HG03439 (cell line): ENCODE results near the gene DYRK3.
A peak's percentile ranks its signal among the peaks of the same experiment; 100 is the strongest.

Source experiments
- ATAC-seq: cut with Tn5 transposase; IDR thresholded peaks from one replicate; pipeline ENCODE4 v1.9.1; 2021; ENCODE audit warnings: mild to moderate bottlenecking, moderate library complexity; ENCODE audit not compliant: unreplicated experiment

The DYRK3 gene

GRCh38 chr1:206681359-206681758 is 46.0 kb downstream of the DYRK3 start:
- ATAC-seq, result no peak

DNA sequence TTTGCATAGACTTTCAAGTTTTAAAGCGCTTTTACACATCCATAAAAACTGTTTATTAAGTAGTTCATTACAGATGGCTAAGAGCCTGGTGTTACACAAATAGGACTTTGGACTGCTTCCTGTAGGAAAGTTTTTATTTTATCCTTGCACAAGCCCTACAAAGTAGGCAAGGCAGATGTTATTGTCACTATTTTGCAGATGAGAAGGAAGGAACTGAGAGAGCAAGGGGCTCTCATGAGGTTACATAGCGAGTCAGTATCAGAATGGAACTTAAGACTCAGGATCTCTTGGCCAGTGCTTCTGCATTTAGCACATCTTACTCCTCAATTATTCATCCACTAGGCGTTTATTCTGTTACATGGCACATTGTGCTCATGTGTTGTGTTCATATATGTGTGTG is 46.8 kb downstream of the DYRK3 start:
- no peak for ATAC-seq

DNA sequence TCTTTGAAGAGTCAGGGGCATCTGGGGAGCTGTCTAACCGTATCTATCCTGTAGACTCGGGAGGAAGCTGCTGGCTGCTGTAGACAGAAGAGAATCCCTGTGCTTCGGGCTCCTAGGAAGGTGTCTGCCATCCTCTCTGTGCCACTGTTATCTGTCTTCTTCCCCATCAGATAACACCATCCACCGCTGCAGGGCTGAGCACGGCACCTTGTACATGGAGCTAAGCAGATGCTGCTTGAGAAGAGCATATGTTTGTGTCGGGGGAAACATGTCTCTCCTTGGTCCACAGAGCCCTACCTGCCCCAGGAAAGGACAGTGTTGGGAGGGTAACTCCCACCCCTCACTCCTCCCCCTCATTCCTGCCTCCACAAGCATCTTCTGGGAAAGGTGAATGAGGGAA is 48.0 kb downstream of the DYRK3 start:
- ATAC-seq, result no peak

- ATAC-seq, result no peak
Observed at GRCh38 chr1:206684003-206684402, 48.7 kb downstream of the DYRK3 start.

- ATAC-seq, result peak; percentile 33
Observed at GRCh38 chr1:206684478-206685333, 49.4 kb downstream of the DYRK3 start, which contains the start of gene MAPKAPK2. Gene MAPKAPK2, plus strand, starts transcription at chr1:206684905. Its CDS starts 325 bp downstream, at chr1:206685230.

DNA sequence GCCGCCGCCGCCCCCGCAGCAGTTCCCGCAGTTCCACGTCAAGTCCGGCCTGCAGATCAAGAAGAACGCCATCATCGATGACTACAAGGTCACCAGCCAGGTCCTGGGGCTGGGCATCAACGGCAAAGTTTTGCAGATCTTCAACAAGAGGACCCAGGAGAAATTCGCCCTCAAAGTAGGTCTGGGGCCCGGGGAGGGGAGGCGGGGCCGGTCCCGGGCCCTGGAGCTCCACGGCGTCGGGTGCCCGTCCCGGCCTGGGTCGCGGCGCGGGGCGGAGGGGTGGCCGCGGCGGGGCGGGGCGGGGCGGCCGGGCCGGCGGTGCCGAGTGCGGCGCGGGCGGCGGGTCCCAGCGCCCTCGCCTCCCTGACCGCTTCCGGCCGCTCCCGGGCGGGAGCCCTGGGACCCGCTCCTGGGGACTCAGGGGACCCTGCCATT is 50.0 kb downstream of the DYRK3 start:
- ATAC-seq, result peak; percentile 30

GRCh38 chr1:206685769-206686477 is 50.6 kb downstream of the DYRK3 start:
- ATAC-seq, result peak; percentile 17

- no peak for ATAC-seq
Observed at GRCh38 chr1:206686478-206687249, 51.3 kb downstream of the DYRK3 start.

DNA sequence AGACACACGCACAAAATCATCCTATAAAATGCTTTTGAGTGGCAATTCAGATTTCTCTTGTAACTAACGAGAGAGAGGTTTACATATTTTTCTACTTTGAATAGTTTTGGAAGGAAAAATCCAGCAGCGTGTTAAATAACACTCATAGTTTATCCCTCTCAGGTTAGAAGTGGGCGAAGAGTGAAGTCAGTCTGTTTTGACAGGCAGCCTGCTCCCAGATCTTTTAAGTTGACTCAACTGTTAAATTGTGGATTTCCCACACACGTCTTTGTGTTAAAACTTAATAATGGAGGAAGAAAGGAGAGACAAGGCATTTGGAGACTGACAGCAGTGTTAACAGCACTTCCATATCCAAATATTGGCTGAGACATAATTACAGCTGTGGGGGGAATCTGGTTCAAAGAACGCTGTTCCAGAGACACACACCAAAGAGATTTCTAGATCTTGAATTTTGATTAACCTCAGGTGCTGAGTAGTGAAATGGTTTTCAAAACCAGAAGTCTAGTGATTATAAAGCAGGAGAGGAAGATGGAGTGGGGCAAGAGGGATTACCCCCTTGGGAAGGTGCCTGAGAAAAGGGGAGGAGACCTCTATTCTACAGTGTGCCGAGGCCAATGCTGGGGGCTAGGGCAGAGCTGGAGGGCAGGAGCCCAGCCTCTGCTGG is 52.0 kb downstream of the DYRK3 start:
- no peak for ATAC-seq

GRCh38 chr1:206687915-206688442 is 52.6 kb downstream of the DYRK3 start:
- no peak for ATAC-seq

DNA sequence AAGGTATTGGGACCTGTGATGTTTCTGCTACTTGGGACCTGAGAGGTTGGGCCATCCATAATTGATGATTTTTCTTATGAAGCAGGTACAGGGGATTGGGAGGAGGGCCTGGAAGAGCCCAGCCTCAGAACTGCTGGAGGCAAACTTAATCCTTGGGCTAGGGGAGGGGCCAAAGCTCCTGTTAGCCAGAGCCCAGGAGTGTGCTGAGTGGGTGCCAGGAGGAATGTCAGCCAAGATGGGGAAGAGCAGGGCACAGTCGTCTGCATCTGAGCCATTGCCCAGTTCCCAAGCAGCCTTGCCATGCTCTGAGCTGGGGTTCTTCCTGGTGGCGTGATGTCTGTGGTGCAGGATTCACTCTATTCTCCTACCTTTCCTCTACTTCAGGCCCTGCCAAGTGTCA is 55.2 kb downstream of the DYRK3 start:
- ATAC-seq, result no peak

DNA sequence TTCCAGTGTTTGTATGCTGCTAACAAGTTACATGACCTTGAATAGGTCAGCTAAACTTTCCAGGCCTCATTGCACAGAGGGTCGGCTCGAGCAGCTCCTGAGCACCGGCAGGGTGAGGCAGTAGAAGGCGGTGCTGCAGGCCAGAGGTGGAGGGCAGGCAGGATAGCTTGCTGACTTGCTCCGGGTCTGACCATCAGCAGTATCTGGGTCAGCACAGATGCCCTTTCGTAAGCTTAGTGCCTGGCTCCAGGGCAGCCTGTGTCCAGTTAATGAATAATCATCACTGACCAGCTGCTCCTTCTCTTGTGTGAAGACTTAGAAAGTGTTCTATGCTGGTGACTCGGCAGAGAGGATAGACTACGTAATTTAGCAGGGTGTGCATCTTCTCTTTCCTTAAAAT is 56.3 kb downstream of the DYRK3 start:
- no peak for ATAC-seq

DNA sequence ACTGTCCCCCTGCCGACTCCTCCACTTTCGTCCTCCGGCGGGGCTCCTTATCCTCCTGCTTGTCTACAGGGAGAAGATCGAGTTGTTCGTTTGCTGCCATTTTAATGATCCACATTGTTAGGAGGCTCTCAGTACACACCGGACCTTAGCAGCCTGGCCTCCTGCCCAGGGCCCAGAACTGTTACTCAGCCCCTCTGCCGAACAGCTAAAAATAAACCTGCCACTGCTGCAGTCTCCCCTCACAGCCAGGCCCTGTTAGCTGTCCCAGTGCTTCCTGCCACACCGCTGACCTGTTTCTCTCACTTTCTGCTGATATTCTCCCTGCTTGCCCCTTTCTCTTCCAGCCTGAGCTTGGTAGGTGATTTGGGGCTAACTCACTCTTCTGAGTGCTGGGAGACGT is 57.7 kb downstream of the DYRK3 start:
- ATAC-seq, result no peak

DNA sequence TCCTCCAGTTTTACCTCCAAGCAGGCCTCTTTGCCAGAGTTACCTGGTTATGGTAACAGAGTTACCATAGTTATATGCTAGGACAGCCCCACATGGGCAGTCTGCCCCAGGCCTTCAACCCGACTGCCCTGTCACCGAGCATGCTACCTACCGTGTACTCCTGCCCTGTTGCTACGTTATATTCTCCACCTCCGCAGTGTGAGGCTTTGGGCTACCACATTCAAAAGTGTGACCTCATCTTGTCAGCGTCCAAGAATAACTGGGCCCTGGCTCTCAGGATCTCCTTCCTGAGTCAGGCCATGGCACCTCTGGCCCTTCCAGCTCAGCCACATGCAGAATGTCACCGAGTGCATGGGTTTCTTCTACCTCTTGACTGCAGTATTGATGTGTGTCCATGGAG is 58.3 kb downstream of the DYRK3 start:
- no peak for ATAC-seq

DNA sequence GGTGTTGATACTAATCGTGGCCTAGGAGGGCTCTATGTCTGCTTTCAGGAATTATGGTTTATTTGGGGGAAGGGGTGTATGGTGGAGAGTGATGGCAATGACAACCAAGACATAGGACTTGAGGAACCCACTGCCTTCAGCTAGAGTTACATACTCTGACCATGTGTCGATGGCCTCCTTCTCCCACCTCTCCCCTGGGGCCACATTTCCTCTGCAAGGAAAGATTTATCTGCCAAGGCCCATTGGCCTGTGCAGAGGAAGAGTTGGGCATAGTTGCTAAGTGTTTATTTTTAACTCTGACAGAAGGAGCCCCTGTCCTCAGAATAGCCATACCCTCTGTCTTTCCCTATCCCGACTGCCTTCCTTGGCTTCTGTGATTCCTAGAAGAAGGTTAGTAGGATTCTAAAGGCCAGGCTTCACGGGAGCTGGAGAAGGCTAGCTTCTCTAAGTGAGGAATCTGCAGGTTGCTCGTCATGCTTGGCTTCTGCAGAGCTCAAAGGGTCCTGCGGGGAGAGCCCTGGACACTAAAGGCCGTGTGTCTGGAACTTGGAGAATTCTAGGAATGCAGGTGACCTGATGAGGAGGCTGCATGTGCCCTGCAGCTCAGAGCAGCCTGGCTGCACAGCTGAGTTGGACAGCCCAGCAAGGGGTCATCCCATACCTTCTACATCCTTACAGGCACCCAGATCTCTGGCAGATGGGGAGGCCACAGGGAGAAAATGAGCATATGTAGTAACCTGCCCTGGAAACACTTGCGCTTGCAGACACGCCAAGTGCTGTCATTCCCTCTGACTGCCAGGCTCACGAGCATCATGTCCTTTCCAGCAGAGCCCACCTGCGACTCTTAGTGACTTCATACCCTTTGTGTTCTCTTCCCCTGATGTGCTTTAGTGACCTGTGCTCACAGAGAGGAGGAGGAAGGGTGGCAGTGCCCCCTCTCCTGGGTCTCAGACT is 59.1 kb downstream of the DYRK3 start:
- no peak for ATAC-seq

DNA sequence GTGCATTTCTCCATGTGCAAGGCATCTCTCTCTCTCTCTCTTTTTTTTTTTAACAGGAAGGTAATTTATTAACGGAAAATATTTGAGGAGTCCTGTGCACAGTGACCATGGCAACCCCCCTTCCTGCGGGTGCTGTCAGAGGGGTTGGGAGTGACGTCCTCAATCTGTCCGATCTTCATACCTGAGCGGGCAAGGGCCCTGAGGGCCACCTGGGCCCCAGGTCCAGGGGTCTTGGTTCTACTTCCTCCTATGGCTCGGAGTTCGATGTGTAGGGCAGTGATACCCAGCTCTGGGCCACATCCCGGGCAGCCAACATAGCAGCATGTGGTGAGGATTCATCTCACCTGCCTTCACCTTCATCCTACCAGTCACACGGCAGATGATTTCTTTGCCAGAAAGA is 60.4 kb downstream of the DYRK3 start:
- ATAC-seq, result no peak

- no peak for ATAC-seq
Observed at GRCh38 chr1:206696812-206697585, 61.7 kb downstream of the DYRK3 start.

DNA sequence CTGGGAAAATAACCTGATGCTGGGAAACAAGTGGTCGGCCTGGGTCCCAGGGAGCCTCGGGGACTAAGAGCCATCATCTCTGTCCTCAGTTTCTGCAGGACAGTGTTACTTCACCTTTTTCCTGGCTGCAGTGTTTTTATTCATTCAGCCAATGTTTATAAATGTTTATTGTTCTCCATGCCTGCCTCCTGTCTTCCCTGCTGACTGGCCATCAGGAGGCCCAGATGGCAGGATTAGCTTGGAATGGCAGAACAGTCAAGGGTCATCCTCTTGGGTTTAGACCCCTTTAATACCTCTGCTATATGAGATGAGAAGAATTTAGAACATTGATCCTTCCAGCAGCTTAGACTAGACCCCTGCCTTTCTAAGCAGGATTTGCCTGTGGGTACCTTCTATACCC is 62.7 kb downstream of the DYRK3 start:
- ATAC-seq, result no peak
